B cell (primary cell): ENCODE results near the gene SMIM3. TPM values are rescaled to one million over a fixed set of nuclear protein-coding genes. Genes with fewer than 3 reads are reported as not detected.
A peak's percentile ranks its signal among the peaks of the same experiment; 100 is the strongest.

Source experiments
- ATAC-seq: fragments of 200-7000 bp; cut with Tn5 transposase; one replicate; pipeline ENCODE4 v1.10.0; 2021; ENCODE audit warnings: low read depth, mild to moderate bottlenecking, moderate number of reproducible peaks, moderate library complexity
- CTCF ChIA-PET: fragments of 350-600 bp; sonication (Branson Sonifier 250); formaldehyde crosslinking; loops from one replicate; lab custom pipeline; 2021; ENCODE audit warnings: antibody characterized with exemption, inconsistent platforms; lab: Charles Lee
- POLR2A ChIA-PET: fragments of 350-600 bp; sonication (Branson Sonifier 250); formaldehyde crosslinking; loops from one replicate; lab custom pipeline; 2021; ENCODE audit warnings: antibody characterized with exemption; lab: Charles Lee
- DNase-seq: peaks from one replicate; pipeline ENCODE4 v3.0.0; 2013
- H2AFZ ChIP-seq: 2 replicates; pipeline ENCODE4 v1.6.1; 2012; ENCODE audit warnings: mild to moderate bottlenecking, low read depth, low read length; ENCODE audit not compliant: insufficient read depth, poor library complexity, severe bottlenecking
- H3K27ac ChIP-seq, 2 donors: 1 replicate in 1 of 2; 2 replicates in 1 of 2; pipeline ENCODE4 v1.5.1; 2012 to 2013; ENCODE audit warnings: low read length in 2 of 2, mild to moderate bottlenecking in 2 of 2, moderate library complexity in 1 of 2
- H3K27me3 ChIP-seq, 4 experiments: fragments of 200-600 bp in 1 of 4; sonication (generic) in 1 of 4; replicated peaks in 1 of 4; 1 replicate in 2 of 4; 2 replicates in 2 of 4; pipeline versions ENCODE4 v1.6.1 to v1.7.0; 2013 to 2016; ENCODE audit warnings: low read length in 3 of 4, mild to moderate bottlenecking in 2 of 4, mixed read lengths in 1 of 4, moderate library complexity in 1 of 4; ENCODE audit not compliant: insufficient read depth in 4 of 4, control insufficient read depth in 3 of 4; ENCODE audit errors: control extremely low read depth in 1 of 4
- H3K36me3 ChIP-seq, 2 experiments: replicated peaks in 1 of 2; 1 replicate in 1 of 2; 2 replicates in 1 of 2; pipeline versions ENCODE4 v1.6.1 to v1.7.1; 2013; ENCODE audit warnings: low read length in 1 of 2; ENCODE audit not compliant: insufficient read depth in 2 of 2, control insufficient read depth in 1 of 2; ENCODE audit errors: control extremely low read depth in 1 of 2, extremely low read depth in 1 of 2
- H3K4me1 ChIP-seq, 2 donors: fragments of 200-600 bp in 1 of 2; sonication (generic) in 1 of 2; 1 replicate in 1 of 2; 2 replicates in 1 of 2; pipeline versions ENCODE4 v1.5.1 to v1.6.1; 2013 to 2017; ENCODE audit warnings: low read length in 2 of 2; ENCODE audit not compliant: control insufficient read depth in 2 of 2, insufficient read depth in 2 of 2
- H3K4me2 ChIP-seq: replicated peaks from 2 replicates; pipeline ENCODE3; 2012; ENCODE audit warnings: mild to moderate bottlenecking, low read depth, low read length; ENCODE audit not compliant: poor library complexity, severe bottlenecking
- H3K4me3 ChIP-seq, 5 experiments: fragments of 200-600 bp in 1 of 5; sonication (generic) in 1 of 5; 1 replicate in 3 of 5; 2 replicates in 2 of 5; pipeline versions ENCODE4 v1.5.1 to v1.7.0; 2011 to 2016; ENCODE audit warnings: low read length in 4 of 5, mild to moderate bottlenecking in 4 of 5, low read depth in 2 of 5, control low read depth in 1 of 5, moderate library complexity in 1 of 5; ENCODE audit not compliant: insufficient read depth in 1 of 5; ENCODE audit errors: control extremely low read depth in 1 of 5, extremely low read depth in 1 of 5
- H3K79me2 ChIP-seq: fragments of 200-600 bp; sonication (generic); one replicate; pipeline ENCODE4 v1.6.0; 2016; ENCODE audit warnings: low read length; ENCODE audit not compliant: control insufficient read depth, insufficient read depth
- H3K9ac ChIP-seq: fragments of 200-600 bp; sonication (generic); 2 replicates; pipeline ENCODE4 v1.6.1; 2017; ENCODE audit warnings: mild to moderate bottlenecking, low read length, moderate library complexity
- H3K9me3 ChIP-seq, 3 donors: one replicate each; pipeline versions ENCODE4 v1.6.1 to v1.7.1; 2013; ENCODE audit warnings: low read length in 2 of 3; ENCODE audit not compliant: control insufficient read depth in 2 of 3, insufficient read depth in 1 of 3; ENCODE audit errors: control extremely low read depth in 1 of 3
- H4K20me1 ChIP-seq: 2 replicates; pipeline ENCODE4 v1.6.0; 2012; ENCODE audit warnings: mild to moderate bottlenecking, low read length; ENCODE audit not compliant: insufficient read depth, control insufficient read depth, poor library complexity, severe bottlenecking
- H3K27ac Mint-ChIP-seq: one replicate; pipeline ENCODE4 v1.8.0; 2021; ENCODE audit warnings: mixed read lengths
- H3K27me3 Mint-ChIP-seq: one replicate; pipeline ENCODE4 v1.8.0; 2021; ENCODE audit warnings: mixed read lengths
- H3K4me1 Mint-ChIP-seq: one replicate; pipeline ENCODE4 v1.8.0; 2021; ENCODE audit warnings: mixed read lengths
- H3K4me3 Mint-ChIP-seq: one replicate; pipeline ENCODE4 v1.8.0; 2021; ENCODE audit warnings: mixed read lengths
- H3K9me3 Mint-ChIP-seq: one replicate; pipeline ENCODE4 v1.8.0; 2022; ENCODE audit warnings: mixed read lengths; ENCODE audit not compliant: insufficient read depth
- EZH2 ChIP-seq: IDR thresholded peaks from 2 replicates; pipeline ENCODE4 v1.6.1; 2012; ENCODE audit warnings: borderline replicate concordance, low read depth, mild to moderate bottlenecking, moderate library complexity, low read length; ENCODE audit not compliant: insufficient read depth, poor library complexity, severe bottlenecking
- WGBS: methylation state at CpG from one replicate; pipeline ENCODE4 v1.1.5; 2013; ENCODE audit warnings: missing lambda C conversion rate; ENCODE audit not compliant: insufficient coverage; 5-methylcytosine and 5-hydroxymethylcytosine counted together
- intact Hi-C: fragments of 100-400 bp; cut with micrococcal nuclease; formaldehyde crosslinking; loops from one replicate; pipeline ENCODE4 v1.10.0; 2022
- polyA plus RNA-seq: library from polyadenylated mRNA; depleted of rRNA; stranded (reverse); fragments of >200 nt; gene quantifications from 2 replicates; pipeline ENCODE4 v1.2.3, GENCODE V29; 2012
- total RNA-seq, 2 donors: library from RNA; stranded (reverse); fragments of 120-200 nt in 1 of 2; gene quantifications; 1 replicate in 1 of 2; 2 replicates in 1 of 2; pipeline versions ENCODE4 v1.2.3 to v1.2.4, GENCODE V29; 2013 to 2022
- TF ChIP-seq, protein P1 (sequence below): fragments of 200-600 bp; IDR thresholded peaks from one replicate; pipeline ENCODE4 v1.8.0; 2022; ENCODE audit warnings: antibody characterized with exemption, mild to moderate bottlenecking

SMIM3 gene
- total and polyA plus RNA-seq, 2 donors (not counting 1 experiment from before 2014, with no cell fraction given) = 0.37 TPM; not detected in 1

DNA sequence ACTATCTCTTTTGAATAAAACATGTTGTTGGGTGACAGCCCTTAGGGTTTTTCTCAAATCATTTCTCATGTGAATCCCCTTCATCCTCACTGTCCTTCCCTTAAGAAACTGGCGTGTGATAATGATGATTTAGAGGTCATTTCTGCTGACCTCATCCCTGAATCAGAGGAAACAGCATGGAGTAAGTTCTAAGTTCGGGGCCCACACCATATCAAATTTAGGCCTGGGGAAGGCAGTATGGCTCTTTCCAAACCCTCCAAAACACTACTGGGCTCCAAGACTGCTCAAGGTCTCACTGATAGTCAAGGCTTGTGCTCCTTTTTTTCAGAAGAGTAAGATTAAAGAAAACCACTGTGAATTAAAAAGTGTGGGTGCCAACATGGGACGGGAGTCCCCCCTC, 872 bp upstream of the SMIM3 start:
- Mint-ChIP-seq H3K9me3 (no peaks in the 10 kb centered on the region), H3K27me3 (peaks cover 38% of the 10 kb centered on the region), H3K27ac (no peak overlapping the region), H3K4me3 (peak overlapping the region; percentile 72), H3K4me1 (peaks cover 24% of the 10 kb centered on the region)
- CTCF ChIA-PET = interaction anchor here (0.6 to 1.3 kb wide), 2 partner anchors 12 to 34 kb away, joined by 3 read pairs; no protein-coding TSS in a partner anchor
- no peak overlapping the region for H3K27ac ChIP-seq
- H4K20me1 ChIP-seq = no peaks in the 10 kb centered on the region
- DNase-seq = no peak
- 100% methylated on average over 1 of the region's 3 CpGs for WGBS
- H3K27me3 ChIP-seq = peaks cover 0 to 36% (median 21%) of the 10 kb centered on the region in 4 experiments
- H2AFZ ChIP-seq = no peak overlapping the region
- H3K9ac ChIP-seq = no peak overlapping the region
- no peaks in the 10 kb centered on the region for H3K36me3 ChIP-seq
- peaks cover 28 to 31% of the 10 kb centered on the region in 2 donors for H3K4me1 ChIP-seq
- H3K79me2 ChIP-seq = no peaks in the 10 kb centered on the region
- H3K4me2 ChIP-seq = peak overlapping the region; percentile 94
- peaks cover 0 to 3% (median 0%) of the 10 kb centered on the region in 3 donors for H3K9me3 ChIP-seq
- TF ChIP-seq EZH2 = no peak
- TF ChIP-seq, protein P1, sequence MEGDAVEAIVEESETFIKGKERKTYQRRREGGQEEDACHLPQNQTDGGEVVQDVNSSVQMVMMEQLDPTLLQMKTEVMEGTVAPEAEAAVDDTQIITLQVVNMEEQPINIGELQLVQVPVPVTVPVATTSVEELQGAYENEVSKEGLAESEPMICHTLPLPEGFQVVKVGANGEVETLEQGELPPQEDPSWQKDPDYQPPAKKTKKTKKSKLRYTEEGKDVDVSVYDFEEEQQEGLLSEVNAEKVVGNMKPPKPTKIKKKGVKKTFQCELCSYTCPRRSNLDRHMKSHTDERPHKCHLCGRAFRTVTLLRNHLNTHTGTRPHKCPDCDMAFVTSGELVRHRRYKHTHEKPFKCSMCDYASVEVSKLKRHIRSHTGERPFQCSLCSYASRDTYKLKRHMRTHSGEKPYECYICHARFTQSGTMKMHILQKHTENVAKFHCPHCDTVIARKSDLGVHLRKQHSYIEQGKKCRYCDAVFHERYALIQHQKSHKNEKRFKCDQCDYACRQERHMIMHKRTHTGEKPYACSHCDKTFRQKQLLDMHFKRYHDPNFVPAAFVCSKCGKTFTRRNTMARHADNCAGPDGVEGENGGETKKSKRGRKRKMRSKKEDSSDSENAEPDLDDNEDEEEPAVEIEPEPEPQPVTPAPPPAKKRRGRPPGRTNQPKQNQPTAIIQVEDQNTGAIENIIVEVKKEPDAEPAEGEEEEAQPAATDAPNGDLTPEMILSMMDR = no peak
- POLR2A ChIA-PET = no interaction called here
- no peak for ATAC-seq
- intact Hi-C loops = no loop called here
- no peak overlapping the region for H3K4me3 ChIP-seq

GRCh38 chr5:150778088-150778516, 455 bp upstream of the SMIM3 start:
- Mint-ChIP-seq H3K9me3 (no peaks in the 10 kb centered on the region), H3K4me3 (peak overlapping the region; percentile 72), H3K27ac (no peak overlapping the region), H3K4me1 (peaks cover 24% of the 10 kb centered on the region), H3K27me3 (peaks cover 38% of the 10 kb centered on the region)
- DNase-seq = no peak
- H3K27ac ChIP-seq = no peak overlapping the region
- no peaks in the 10 kb centered on the region for H4K20me1 ChIP-seq
- TF ChIP-seq, protein P1 = no peak
- TF ChIP-seq EZH2 = no peak
- H3K4me1 ChIP-seq = peaks cover 28 to 31% of the 10 kb centered on the region in 2 donors
- H2AFZ ChIP-seq = peak overlapping the region; percentile 75
- ChIA-PET POLR2A (interaction anchor here (0.7 kb wide), 1 partner anchor 367 kb away, joined by 4 read pairs; no protein-coding TSS in a partner anchor), CTCF (interaction anchor here (1.2 to 1.3 kb wide), 2 partner anchors 11 to 121 kb away, joined by 3 to 5 read pairs; no protein-coding TSS in a partner anchor)
- intact Hi-C loops = no loop called here
- H3K4me2 ChIP-seq = peak overlapping the region; percentile 94
- peak overlapping the region; percentile 66 for H3K9ac ChIP-seq
- peak overlapping the region; percentile 45 to 64 (median 56) for H3K4me3 ChIP-seq
- H3K27me3 ChIP-seq = peaks cover 0 to 36% (median 21%) of the 10 kb centered on the region in 4 experiments
- H3K9me3 ChIP-seq = peaks cover 0 to 3% (median 0%) of the 10 kb centered on the region in 3 donors
- ATAC-seq = no peak
- H3K36me3 ChIP-seq = no peaks in the 10 kb centered on the region
- 21% methylated on average over 6 of the region's 7 CpGs for WGBS
- H3K79me2 ChIP-seq = no peaks in the 10 kb centered on the region
